DOHH2 (cell line): ENCODE measurements around the gene SLC6A8.
A peak's percentile ranks its signal among the peaks of the same experiment; 100 is the strongest.

Experiments used
- H3F3A ChIP-seq: fragments of 200-600 bp; sonication (generic), shearing (Covaris generic); 2 replicates; pipeline ENCODE4 v1.6.0; 2016; ENCODE audit warnings: antibody characterized with exemption, mild to moderate bottlenecking; ENCODE audit not compliant: control insufficient read depth, insufficient read depth
- H3K27ac ChIP-seq: fragments of 200-600 bp; sonication (generic); 2 replicates; pipeline ENCODE4 v1.5.1; 2014; ENCODE audit warnings: low read depth, mild to moderate bottlenecking, low read length, moderate library complexity
- H3K27me3 ChIP-seq: fragments of 200-600 bp; sonication (generic); 2 replicates; pipeline ENCODE4 v1.6.1; 2014; ENCODE audit warnings: mild to moderate bottlenecking, low read length, mixed read lengths; ENCODE audit not compliant: control insufficient read depth
- H3K36me3 ChIP-seq: fragments of 200-600 bp; sonication (generic); 2 replicates; pipeline ENCODE4 v1.6.1; 2014; ENCODE audit warnings: mild to moderate bottlenecking, low read length, moderate library complexity, mixed read lengths; ENCODE audit not compliant: control insufficient read depth
- H3K4me1 ChIP-seq: fragments of 200-600 bp; sonication (generic); 2 replicates; pipeline ENCODE4 v1.6.1; 2014; ENCODE audit warnings: mild to moderate bottlenecking, low read length, mixed read lengths; ENCODE audit not compliant: control insufficient read depth
- H3K4me2 ChIP-seq: fragments of 200-600 bp; sonication (generic); 2 replicates; pipeline ENCODE4 v1.6.0; 2014; ENCODE audit warnings: mild to moderate bottlenecking, low read length, moderate library complexity
- H3K4me3 ChIP-seq: fragments of 200-600 bp; sonication (generic); 2 replicates; pipeline ENCODE4 v1.5.1; 2014; ENCODE audit warnings: mild to moderate bottlenecking, low read length, mixed read lengths
- H3K79me2 ChIP-seq: fragments of 200-600 bp; sonication (generic); 2 replicates; pipeline ENCODE4 v1.6.1; 2014; ENCODE audit warnings: mild to moderate bottlenecking, low read length, mixed read lengths; ENCODE audit not compliant: control insufficient read depth
- H3K9me2 ChIP-seq: fragments of 200-600 bp; sonication (generic); replicated peaks from 2 replicates; pipeline ENCODE4 v1.6.1; 2014; ENCODE audit warnings: mild to moderate bottlenecking, low read length, mixed read lengths; ENCODE audit not compliant: control insufficient read depth
- H3K9me3 ChIP-seq: fragments of 200-600 bp; sonication (generic); 2 replicates; pipeline ENCODE4 v1.6.1; 2014; ENCODE audit warnings: antibody characterized with exemption, low read length, mixed read lengths; ENCODE audit not compliant: control insufficient read depth, insufficient read depth
- H4K20me1 ChIP-seq: fragments of 200-600 bp; sonication (generic); 2 replicates; pipeline ENCODE4 v1.6.0; 2014; ENCODE audit warnings: low read depth, mild to moderate bottlenecking, antibody characterized with exemption, low read length, moderate library complexity; ENCODE audit not compliant: control insufficient read depth, insufficient read depth
- CTCF ChIP-seq: fragments of 200-600 bp; sonication (generic); IDR thresholded peaks from one replicate; pipeline ENCODE4 v1.5.1; 2014; ENCODE audit warnings: antibody characterized with exemption, mild to moderate bottlenecking, low read depth, low read length; ENCODE audit not compliant: poor library complexity, severe bottlenecking
- EZH2phosphoT487 ChIP-seq: fragments of 200-600 bp; sonication (generic); IDR thresholded peaks from 2 replicates; pipeline ENCODE4 v1.6.1; 2017; ENCODE audit warnings: borderline replicate concordance, mild to moderate bottlenecking, antibody characterized with exemption, low read length, moderate library complexity, mixed read lengths

Gene SLC6A8

GRCh38 chrX:153735274-153735673, 47.5 kb downstream of the SLC6A8 start:
- H3K9me3 ChIP-seq = no peaks in the 10 kb centered on the region
- no peaks in the 10 kb centered on the region for H3K27me3 ChIP-seq
- TF ChIP-seq EZH2phosphoT487 (no peak), CTCF (peak; percentile 31)
- no peaks in the 10 kb centered on the region for H3K79me2 ChIP-seq
- peaks cover 9% of the 10 kb centered on the region for H3K4me1 ChIP-seq
- no peaks in the 10 kb centered on the region for H3K36me3 ChIP-seq
- H3K9me2 ChIP-seq = no peaks in the 10 kb centered on the region
- no peak overlapping the region for H3K4me2 ChIP-seq
- H3K27ac ChIP-seq = no peak overlapping the region
- H4K20me1 ChIP-seq = no peaks in the 10 kb centered on the region
- H3F3A ChIP-seq = no peaks in the 10 kb centered on the region
- no peak overlapping the region for H3K4me3 ChIP-seq

- no peaks in the 10 kb centered on the region for H3K36me3 ChIP-seq
- no peak overlapping the region for H3K4me2 ChIP-seq
- no peaks in the 10 kb centered on the region for H3K9me3 ChIP-seq
- no peaks in the 10 kb centered on the region for H3K79me2 ChIP-seq
- H3K9me2 ChIP-seq = no peaks in the 10 kb centered on the region
- TF ChIP-seq CTCF = no peak
- no peaks in the 10 kb centered on the region for H3F3A ChIP-seq
- no peak overlapping the region for H3K27ac ChIP-seq
- H3K4me3 ChIP-seq = no peak overlapping the region
- no peaks in the 10 kb centered on the region for H4K20me1 ChIP-seq
- peaks cover 9% of the 10 kb centered on the region for H3K4me1 ChIP-seq
- no peaks in the 10 kb centered on the region for H3K27me3 ChIP-seq
These were observed 48.5 kb downstream of the SLC6A8 start for GRCh38 chrX:153736071-153736820.

GRCh38 chrX:153736871-153737441, 49.2 kb downstream of the SLC6A8 start:
- Histone ChIP-seq H3K79me2 (no peaks in the 10 kb centered on the region), H3K4me2 (no peak overlapping the region), H3K27me3 (no peaks in the 10 kb centered on the region), H3K4me3 (no peak overlapping the region), H4K20me1 (no peaks in the 10 kb centered on the region), H3K4me1 (peaks cover 9% of the 10 kb centered on the region), H3K9me3 (no peaks in the 10 kb centered on the region), H3K36me3 (no peaks in the 10 kb centered on the region), H3K27ac (no peak overlapping the region), H3F3A (no peaks in the 10 kb centered on the region), H3K9me2 (no peaks in the 10 kb centered on the region)
- TF ChIP-seq CTCF = no peak
- no peak for TF ChIP-seq EZH2phosphoT487
